Hepatocyte (in vitro differentiated cells): ENCODE results near the gene HEATR3.

ENCODE experiments used
- EZH2phosphoT487 ChIP-seq: fragments of 200-600 bp; sonication (generic); IDR thresholded peaks from one replicate; pipeline ENCODE4 v1.6.1; 2018; ENCODE audit warnings: antibody characterized with exemption, mild to moderate bottlenecking, low read depth, moderate library complexity; ENCODE audit not compliant: unreplicated experiment, severe bottlenecking
- TF ChIP-seq, protein P1 (sequence below): fragments of 200-600 bp; sonication (generic); IDR thresholded peaks from 2 replicates; pipeline ENCODE4 v1.5.1; 2016; ENCODE audit warnings: antibody characterized with exemption, mild to moderate bottlenecking; ENCODE audit not compliant: poor library complexity

GRCh38 chr16:50121721-50122445 lies 56.1 kb downstream of the HEATR3 start:
- TF ChIP-seq, protein P1, sequence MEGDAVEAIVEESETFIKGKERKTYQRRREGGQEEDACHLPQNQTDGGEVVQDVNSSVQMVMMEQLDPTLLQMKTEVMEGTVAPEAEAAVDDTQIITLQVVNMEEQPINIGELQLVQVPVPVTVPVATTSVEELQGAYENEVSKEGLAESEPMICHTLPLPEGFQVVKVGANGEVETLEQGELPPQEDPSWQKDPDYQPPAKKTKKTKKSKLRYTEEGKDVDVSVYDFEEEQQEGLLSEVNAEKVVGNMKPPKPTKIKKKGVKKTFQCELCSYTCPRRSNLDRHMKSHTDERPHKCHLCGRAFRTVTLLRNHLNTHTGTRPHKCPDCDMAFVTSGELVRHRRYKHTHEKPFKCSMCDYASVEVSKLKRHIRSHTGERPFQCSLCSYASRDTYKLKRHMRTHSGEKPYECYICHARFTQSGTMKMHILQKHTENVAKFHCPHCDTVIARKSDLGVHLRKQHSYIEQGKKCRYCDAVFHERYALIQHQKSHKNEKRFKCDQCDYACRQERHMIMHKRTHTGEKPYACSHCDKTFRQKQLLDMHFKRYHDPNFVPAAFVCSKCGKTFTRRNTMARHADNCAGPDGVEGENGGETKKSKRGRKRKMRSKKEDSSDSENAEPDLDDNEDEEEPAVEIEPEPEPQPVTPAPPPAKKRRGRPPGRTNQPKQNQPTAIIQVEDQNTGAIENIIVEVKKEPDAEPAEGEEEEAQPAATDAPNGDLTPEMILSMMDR = no peak
- TF ChIP-seq EZH2phosphoT487 = no peak
